Neural progenitor cell (in vitro differentiated cells): ENCODE results near the gene ARL11.

Source experiments
- CTCF ChIP-seq: fragments of 200-600 bp; sonication (generic); IDR thresholded peaks from 2 replicates; pipeline ENCODE4 v1.5.1; 2017; ENCODE audit warnings: antibody characterized with exemption, mild to moderate bottlenecking
- EZH2 ChIP-seq: fragments of 200-600 bp; sonication (generic); IDR thresholded peaks from 2 replicates; pipeline ENCODE4 v1.6.1; 2017; ENCODE audit warnings: antibody characterized with exemption, mild to moderate bottlenecking, moderate library complexity
- EZH2phosphoT487 ChIP-seq: fragments of 200-600 bp; sonication (generic); IDR thresholded peaks from 2 replicates; pipeline ENCODE4 v1.6.1; 2017; ENCODE audit warnings: antibody characterized with exemption

- TF ChIP-seq EZH2: no peak
- no peak for TF ChIP-seq CTCF
- TF ChIP-seq EZH2phosphoT487: no peak
These were observed 13.5 kb downstream of the ARL11 start for GRCh38 chr13:49641801-49642291.
